HepG2 (cell line): ENCODE data around the gene SLC25A48. TPM values are rescaled to one million over a fixed set of nuclear protein-coding genes. Genes with fewer than 3 reads are reported as not detected.

Experiments
- ATAC-seq: fragments of 200-7000 bp; cut with Tn5 transposase; 3 replicates; pipeline ENCODE4 v1.9.1; 2020; ENCODE audit warnings: mild to moderate bottlenecking, moderate library complexity
- BruUV-seq: library from RNA; stranded (reverse); fragments of 400-500 nt; replicated peaks from 2 replicates; lab custom pipeline; 2021; lab: Mats Ljungman, UMichigan
- CTCF ChIA-PET: fragments of 300-600 bp; formaldehyde crosslinking; extraction: SDS; loops from one replicate; lab custom pipeline; 2021; ENCODE audit warnings: low total read pairs, inconsistent platforms, low intra/inter-chr PET ratio; lab: Yijun Ruan, JAX
- POLR2A ChIA-PET: fragments of 350-600 bp; sonication (Branson Sonifier 250); formaldehyde crosslinking; loops from one replicate; lab custom pipeline; 2020; ENCODE audit warnings: antibody characterized with exemption, inconsistent platforms; lab: Yijun Ruan, JAX
- DNase-seq: peaks from one replicate; pipeline ENCODE4 v3.0.0-alpha.2; 2015; ENCODE audit warnings: low spot score
- FAIRE-seq: peaks from 3 replicates; lab custom pipeline; 2011; peaks lifted over from hg19 to GRCh38; lab: Jason Lieb, UNC
- H2AFZ ChIP-seq: one replicate; pipeline ENCODE4 v1.6.1; 2011; ENCODE audit warnings: low read length, inconsistent platforms
- H3K27ac ChIP-seq: fragments of 300-600 bp; 3 replicates; pipeline ENCODE4 v1.8.0; 2011; ENCODE audit warnings: mixed run types, mild to moderate bottlenecking, mixed read lengths, low read length, inconsistent platforms; ENCODE audit not compliant: insufficient read depth; ENCODE audit errors: extremely low read length
- H3K27me3 ChIP-seq, 2 experiments: fragments of 200-600 bp in 1 of 2; 2 replicates in 1 of 2; 3 replicates in 1 of 2; pipeline versions ENCODE4 v1.6.0 to v1.8.0; 2011; ENCODE audit warnings: low read length in 2 of 2, mild to moderate bottlenecking in 2 of 2, moderate library complexity in 2 of 2, inconsistent platforms in 1 of 2; ENCODE audit not compliant: insufficient read depth in 2 of 2, control insufficient read depth in 1 of 2
- H3K36me3 ChIP-seq, 2 experiments: fragments of 200-600 bp in 1 of 2; replicated peaks in 1 of 2; 2 replicates in 1 of 2; 3 replicates in 1 of 2; pipeline versions ENCODE4 v1.5.1 to v1.8.0; 2011; ENCODE audit warnings: low read length in 2 of 2, inconsistent platforms in 1 of 2; ENCODE audit not compliant: insufficient read depth in 2 of 2, control insufficient read depth in 1 of 2
- H3K4me1 ChIP-seq: 2 replicates; pipeline ENCODE4 v1.5.1; 2012; ENCODE audit warnings: low read length, inconsistent platforms; ENCODE audit not compliant: insufficient read depth
- H3K4me2 ChIP-seq: 2 replicates; pipeline ENCODE4 v1.6.0; 2011; ENCODE audit warnings: low read depth, low read length, inconsistent platforms
- H3K4me3 ChIP-seq, 3 experiments: fragments of 200-600 bp in 1 of 3; sonication (generic), shearing (Covaris generic) in 1 of 3; replicated peaks in 1 of 3; 2 replicates each; pipeline ENCODE4 v1.5.1; 2011 to 2016; ENCODE audit warnings: low read length in 3 of 3, inconsistent platforms in 2 of 3, low read depth in 2 of 3, mild to moderate bottlenecking in 2 of 3, control low read depth in 1 of 3, mixed read lengths in 1 of 3; ENCODE audit not compliant: insufficient read depth in 1 of 3
- H3K79me2 ChIP-seq: one replicate; pipeline ENCODE4 v1.6.1; 2011; ENCODE audit warnings: low read length, inconsistent platforms; ENCODE audit not compliant: insufficient read depth
- H3K9ac ChIP-seq: 2 replicates; pipeline ENCODE4 v1.6.0; 2011; ENCODE audit warnings: mild to moderate bottlenecking, low read depth, low read length, inconsistent platforms; ENCODE audit not compliant: insufficient read depth
- H3K9me3 ChIP-seq: 2 replicates; pipeline ENCODE4 v1.5.1; 2012; ENCODE audit warnings: mild to moderate bottlenecking, low read length
- H4K20me1 ChIP-seq: 2 replicates; pipeline ENCODE4 v1.6.0; 2011; ENCODE audit warnings: inconsistent platforms, mild to moderate bottlenecking, low read length, moderate library complexity; ENCODE audit not compliant: insufficient read depth
- CAMTA2 ChIP-seq: sonication (generic); formaldehyde crosslinking; IDR thresholded peaks from 2 replicates; pipeline ENCODE4 v1.4.0; 2020; ENCODE audit warnings: mild to moderate bottlenecking, missing genetic modification reagents, borderline replicate concordance
- CEBPG ChIP-seq: IDR thresholded peaks from 2 replicates; pipeline ENCODE4 v1.6.1; 2016
- HOXA5 ChIP-seq: sonication (generic); formaldehyde crosslinking; IDR thresholded peaks from 2 replicates; pipeline ENCODE4 v1.4.0; 2020; ENCODE audit warnings: missing genetic modification reagents
- IKZF4 ChIP-seq: sonication (generic); formaldehyde crosslinking; IDR thresholded peaks from 2 replicates; pipeline ENCODE4 v1.5.1; 2020; ENCODE audit warnings: borderline replicate concordance, mild to moderate bottlenecking, low read depth, missing genetic modification reagents; ENCODE audit errors: not compliant biosample characterization
- KDM5B ChIP-seq: sonication (generic); formaldehyde crosslinking; IDR thresholded peaks from 2 replicates; pipeline ENCODE4 v1.4.0; 2020; ENCODE audit warnings: missing genetic modification reagents, mild to moderate bottlenecking, borderline replicate concordance
- LCORL ChIP-seq, 2 experiments: fragments of 450-650 bp in 1 of 2; sonication (generic) in 1 of 2; formaldehyde crosslinking in 1 of 2; IDR thresholded peaks; 2 replicates each; pipeline versions ENCODE4 v1.5.0 to v1.6.1; 2017 to 2020; ENCODE audit warnings: antibody characterized with exemption in 1 of 2, missing genetic modification reagents in 1 of 2
- MTF1 ChIP-seq: sonication (generic); formaldehyde crosslinking; IDR thresholded peaks from 2 replicates; pipeline ENCODE4 v1.5.0; 2020; ENCODE audit warnings: missing genetic modification reagents
- MXD4 ChIP-seq: IDR thresholded peaks from 2 replicates; pipeline ENCODE4 v1.6.1; 2016; ENCODE audit warnings: mild to moderate bottlenecking, missing biosample characterization, missing genetic modification reagents
- PBX2 ChIP-seq: IDR thresholded peaks from 2 replicates; pipeline ENCODE4 v1.6.1; 2016; ENCODE audit warnings: control low read depth
- POLR2G ChIP-seq: fragments of 200-400 bp; formaldehyde crosslinking; IDR thresholded peaks from 2 replicates; pipeline ENCODE4 v1.6.1; 2018; ENCODE audit warnings: mild to moderate bottlenecking, low read depth, low read length, moderate library complexity
- RNF2 ChIP-seq: fragments of 450-650 bp; conservative IDR thresholded peaks from 2 replicates; pipeline ENCODE4 v1.6.1; 2016; ENCODE audit warnings: low read depth
- SP140L ChIP-seq: sonication (generic); formaldehyde crosslinking; IDR thresholded peaks from 2 replicates; pipeline ENCODE4 v1.4.0; 2020; ENCODE audit warnings: missing genetic modification reagents, borderline replicate concordance
- SRY ChIP-seq: sonication (generic); formaldehyde crosslinking; IDR thresholded peaks from 2 replicates; pipeline ENCODE4 v1.8.0; 2022; ENCODE audit warnings: mild to moderate bottlenecking, missing genetic modification reagents
- TIGD3 ChIP-seq: sonication (generic); formaldehyde crosslinking; IDR thresholded peaks from 2 replicates; pipeline ENCODE4 v1.5.1; 2020; ENCODE audit warnings: mild to moderate bottlenecking, missing genetic modification reagents, borderline replicate concordance
- ZBTB26 ChIP-seq: IDR thresholded peaks from 2 replicates; pipeline ENCODE4 v1.6.1; 2016; ENCODE audit warnings: missing compliant biosample characterization, missing genetic modification reagents, borderline replicate concordance
- ZBTB33 ChIP-seq: sonication (generic); formaldehyde crosslinking; IDR thresholded peaks from 2 replicates; pipeline ENCODE4 v1.4.0; 2020; ENCODE audit warnings: missing genetic modification reagents
- ZNF275 ChIP-seq: sonication (generic); formaldehyde crosslinking; IDR thresholded peaks from 2 replicates; pipeline ENCODE4 v1.8.0; 2022; ENCODE audit warnings: missing genetic modification reagents, mild to moderate bottlenecking, inconsistent platforms, borderline replicate concordance
- ZNF572 ChIP-seq: sonication (generic); formaldehyde crosslinking; IDR thresholded peaks from 2 replicates; pipeline ENCODE4 v1.5.1; 2020; ENCODE audit warnings: mild to moderate bottlenecking, missing genetic modification reagents
- ZSCAN29 ChIP-seq: sonication (generic); formaldehyde crosslinking; conservative IDR thresholded peaks from 2 replicates; pipeline ENCODE4 v1.4.0; 2020; ENCODE audit warnings: mild to moderate bottlenecking, missing genetic modification reagents
- WGBS: methylation state at CpG from one replicate; pipeline ENCODE4 v1.1.6; 2017; ENCODE audit warnings: low lambda C conversion rate; 5-methylcytosine and 5-hydroxymethylcytosine counted together
- in situ Hi-C: cut with HindIII; loops from 2 replicates; pipeline ENCODE4 v1.10.0; 2017; ENCODE audit warnings: low pct_unique_long_range_greater_than_20kb; ENCODE audit not compliant: extremely low pct_ligation_motif_present
- intact Hi-C: fragments of 100-400 bp; cut with micrococcal nuclease; formaldehyde crosslinking; loops from one replicate; pipeline ENCODE4 v1.10.0; 2022; ENCODE audit not compliant: unreplicated experiment
- polyA plus RNA-seq, 8 experiments: library from polyadenylated mRNA; depleted of rRNA in 3 of 8; stranded (reverse) in 7 of 8; unstranded in 1 of 8; fragments of >200 nt; fragmentation: Illumina TruSeq in 4 of 8; extraction: Trizol in 4 of 8; gene quantifications; 2 replicates each; pipeline versions ENCODE4 v1.2.1 to v1.2.3, GENCODE V29; 2011 to 2016; ENCODE audit warnings: low read depth in 4 of 8, missing spikeins in 1 of 8, mixed read lengths in 1 of 8; ENCODE audit not compliant: insufficient read depth in 1 of 8
- total RNA-seq, 5 experiments: library from RNA; depleted of rRNA; stranded (reverse); fragments of >200 nt; fragmentation: Illumina TruSeq; extraction: Trizol; gene quantifications; 2 replicates each; pipeline ENCODE4 v1.2.3, GENCODE V29; 2016; ENCODE audit warnings: low read depth in 1 of 5

The SLC25A48 gene
- total and polyA plus RNA-seq, 2 of the 13 experiments (the other 11 are each of a cell fraction or from before 2014, with no cell fraction given): 0.17 to 4.5 TPM

- Histone ChIP-seq H3K27me3 (no peaks in the 10 kb centered on the region; a peak in 1 of 5 replicates), H3K9ac (no peak overlapping the region), H3K4me3 (no peak overlapping the region), H2AFZ (no peak overlapping the region), H3K4me1 (peaks cover 6% of the 10 kb centered on the region; the same call in 1 of the 2 replicates), H3K4me2 (no peak overlapping the region), H3K36me3 (no peaks in the 10 kb centered on the region), H3K9me3 (no peaks in the 10 kb centered on the region), H3K27ac (no peak overlapping the region), H4K20me1 (no peaks in the 10 kb centered on the region), H3K79me2 (no peaks in the 10 kb centered on the region)
- WGBS: 100% methylated on average over 1 of the region's 1 CpG
- CTCF ChIA-PET: no interaction called here
- in situ Hi-C loops (loop anchor here (25.0 kb wide), 1 partner anchor 553 kb away; no protein-coding TSS in a partner anchor), intact Hi-C loops (no loop called here)
- ATAC-seq: no peak
- FAIRE-seq: no peak
- TF ChIP-seq HOXA5: no peak
- TF ChIP-seq IKZF4 (CRISPR knock-in tag): no peak
- no peak for TF ChIP-seq ZBTB26 (CRISPR knock-in tag)
- TF ChIP-seq SRY (CRISPR knock-in tag): no peak
- no peak for TF ChIP-seq TIGD3
- TF ChIP-seq ZNF275 (CRISPR knock-in tag): no peak
- no peak for TF ChIP-seq MTF1
- TF ChIP-seq CEBPG: no peak
- no peak for TF ChIP-seq PBX2 (CRISPR knock-in tag)
- no peak for TF ChIP-seq LCORL (IDR thresholded peaks at IDR 0.05)
- TF ChIP-seq LCORL (CRISPR knock-in tag; IDR thresholded peaks at IDR 0.05): no peak
- no peak for TF ChIP-seq ZBTB33 (CRISPR knock-in tag)
- no peak for TF ChIP-seq KDM5B (CRISPR knock-in tag)
- TF ChIP-seq MXD4 (CRISPR knock-in tag): no peak
- TF ChIP-seq POLR2G: no peak
- no peak for TF ChIP-seq ZNF572 (CRISPR knock-in tag)
- TF ChIP-seq SP140L (CRISPR knock-in tag): no peak
- TF ChIP-seq RNF2: no peak
- TF ChIP-seq ZSCAN29: no peak
- TF ChIP-seq CAMTA2 (CRISPR knock-in tag): no peak
- POLR2A ChIA-PET: no interaction called here
- no TSS peak for BruUV-seq
- no peak for DNase-seq
Observed at GRCh38 chr5:135859641-135860040, 25.2 kb downstream of the SLC25A48 start.
